Mucosa of rectum (tissue), 2 donors: Measurements from ENCODE around the gene RNF215.

Source experiments
- H3K27ac ChIP-seq, 2 donors: one replicate each; pipeline ENCODE4 v1.7.0; 2013; ENCODE audit warnings: inconsistent platforms in 2 of 2, low read depth in 2 of 2, low read length in 2 of 2
- H3K27me3 ChIP-seq, 2 donors: one replicate each; pipeline ENCODE4 v1.7.0; 2013; ENCODE audit warnings: low read length in 2 of 2; ENCODE audit not compliant: control insufficient read depth in 2 of 2, insufficient read depth in 2 of 2
- H3K36me3 ChIP-seq, 2 donors: one replicate each; pipeline ENCODE4 v1.7.0; 2013; ENCODE audit warnings: low read length in 2 of 2; ENCODE audit not compliant: control insufficient read depth in 2 of 2, insufficient read depth in 2 of 2
- H3K4me1 ChIP-seq, 2 donors: one replicate each; pipeline ENCODE4 v1.7.0; 2013; ENCODE audit warnings: low read length in 2 of 2, mild to moderate bottlenecking in 1 of 2; ENCODE audit not compliant: control insufficient read depth in 2 of 2, insufficient read depth in 2 of 2
- H3K4me3 ChIP-seq, 2 donors: one replicate each; pipeline ENCODE4 v1.7.0; 2013; ENCODE audit warnings: low read length in 2 of 2
- H3K9ac ChIP-seq, 2 donors: one replicate each; pipeline ENCODE4 v1.7.0; 2013; ENCODE audit warnings: low read length in 2 of 2, low read depth in 1 of 2, mild to moderate bottlenecking in 1 of 2
- H3K9me3 ChIP-seq, 2 donors: one replicate each; pipeline ENCODE4 v1.7.0; 2013; ENCODE audit warnings: low read length in 2 of 2; ENCODE audit not compliant: control insufficient read depth in 2 of 2
- donor health status: healthy.
- donor health status: Normal muscosa, but diverticular disease.

The RNF215 gene

DNA sequence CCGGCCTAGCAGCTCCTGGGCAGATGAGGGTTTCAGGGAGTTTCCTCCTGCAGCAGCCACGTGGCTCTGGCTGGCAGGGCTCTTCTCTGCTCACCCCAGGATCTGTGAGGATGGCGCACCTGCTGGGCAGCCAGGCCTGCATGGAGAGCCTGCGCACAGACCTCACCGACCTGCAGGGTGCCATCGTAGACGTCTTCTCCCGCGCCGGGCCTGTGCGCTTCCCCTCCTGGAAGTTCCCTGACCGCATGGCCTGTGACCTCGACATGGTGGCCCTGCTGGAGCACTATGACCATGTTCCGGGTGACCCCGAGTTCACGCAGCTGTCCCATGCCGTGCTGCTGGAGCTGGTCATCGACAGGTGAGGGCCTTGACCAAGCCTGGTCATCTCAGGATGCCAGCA lies 21.3 kb downstream of the RNF215 start:
- no peak overlapping the region for H3K4me3 ChIP-seq
- no peaks in the 10 kb centered on the region for H3K27me3 ChIP-seq
- H3K9me3 ChIP-seq = no peaks in the 10 kb centered on the region
- H3K27ac ChIP-seq = no peak overlapping the region
- H3K9ac ChIP-seq = no peak overlapping the region
- H3K4me1 ChIP-seq = no peaks in the 10 kb centered on the region
- no peaks in the 10 kb centered on the region for H3K36me3 ChIP-seq

GRCh38 chr22:30362651-30363281 lies 24.4 kb downstream of the RNF215 start:
- Histone ChIP-seq H3K4me1 (no peaks in the 10 kb centered on the region), H3K27me3 (no peaks in the 10 kb centered on the region), H3K9ac (no peak overlapping the region), H3K9me3 (no peaks in the 10 kb centered on the region), H3K27ac (no peak overlapping the region), H3K4me3 (no peak overlapping the region), H3K36me3 (no peaks in the 10 kb centered on the region)

DNA sequence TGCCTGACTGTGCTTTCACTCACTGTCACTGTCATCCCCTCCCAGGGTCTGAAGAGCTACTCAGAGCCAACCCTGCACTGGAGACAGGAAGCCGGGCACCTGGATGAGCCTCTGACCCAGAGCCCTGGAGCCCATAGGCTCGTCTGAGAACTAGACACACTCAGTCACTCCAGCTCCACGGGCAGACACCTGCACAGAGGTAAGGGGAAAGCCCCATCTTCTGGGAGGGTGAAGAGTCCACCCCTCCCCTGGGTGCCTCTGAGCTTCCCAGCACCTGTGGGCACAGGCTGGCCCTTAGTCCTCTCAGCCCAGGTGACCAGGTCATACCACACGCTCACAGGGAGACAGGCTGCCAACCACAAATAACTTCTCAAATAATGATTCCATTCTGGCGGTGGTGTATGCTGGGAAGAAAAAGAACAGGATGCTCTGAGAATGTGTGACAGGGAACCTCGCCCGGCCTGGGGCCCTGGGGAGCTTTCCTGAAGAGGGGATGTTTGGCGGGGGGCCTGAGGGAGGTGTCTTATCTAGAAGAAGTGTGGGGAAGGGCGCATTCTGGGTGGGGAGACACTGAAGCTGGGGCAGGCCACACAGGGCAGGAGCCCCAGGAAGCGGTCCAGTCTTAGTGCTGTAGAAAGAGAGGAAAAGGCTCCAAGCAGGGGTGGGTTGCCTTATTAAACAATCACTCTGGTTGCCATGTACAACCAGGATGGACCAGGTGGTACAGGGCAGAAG lies 25.1 kb downstream of the RNF215 start:
- H3K9me3 ChIP-seq = no peaks in the 10 kb centered on the region
- no peaks in the 10 kb centered on the region for H3K27me3 ChIP-seq
- H3K4me3 ChIP-seq = no peak overlapping the region
- no peak overlapping the region for H3K9ac ChIP-seq
- H3K4me1 ChIP-seq = peaks cover 3% of the 10 kb centered on the region in 2 donors
- H3K27ac ChIP-seq = no peak overlapping the region
- H3K36me3 ChIP-seq = no peaks in the 10 kb centered on the region

GRCh38 chr22:30358541-30358940 lies 28.7 kb downstream of the RNF215 start:
- no peak overlapping the region for H3K4me3 ChIP-seq
- peaks cover 0 to 6% of the 10 kb centered on the region in 2 donors for H3K36me3 ChIP-seq
- no peak overlapping the region for H3K27ac ChIP-seq
- no peaks in the 10 kb centered on the region for H3K9me3 ChIP-seq
- H3K27me3 ChIP-seq = no peaks in the 10 kb centered on the region
- peaks cover 13 to 16% of the 10 kb centered on the region in 2 donors for H3K4me1 ChIP-seq
- H3K9ac ChIP-seq = no peak overlapping the region

GRCh38 chr22:30357650-30358215 lies 29.5 kb downstream of the RNF215 start:
- no peaks in the 10 kb centered on the region for H3K27me3 ChIP-seq
- no peaks in the 10 kb centered on the region for H3K9me3 ChIP-seq
- peaks cover 4 to 10% of the 10 kb centered on the region in 2 donors for H3K36me3 ChIP-seq
- no peak overlapping the region for H3K9ac ChIP-seq
- no peak overlapping the region for H3K4me3 ChIP-seq
- H3K27ac ChIP-seq = no peak overlapping the region
- H3K4me1 ChIP-seq = peaks cover 13 to 16% of the 10 kb centered on the region in 2 donors

DNA sequence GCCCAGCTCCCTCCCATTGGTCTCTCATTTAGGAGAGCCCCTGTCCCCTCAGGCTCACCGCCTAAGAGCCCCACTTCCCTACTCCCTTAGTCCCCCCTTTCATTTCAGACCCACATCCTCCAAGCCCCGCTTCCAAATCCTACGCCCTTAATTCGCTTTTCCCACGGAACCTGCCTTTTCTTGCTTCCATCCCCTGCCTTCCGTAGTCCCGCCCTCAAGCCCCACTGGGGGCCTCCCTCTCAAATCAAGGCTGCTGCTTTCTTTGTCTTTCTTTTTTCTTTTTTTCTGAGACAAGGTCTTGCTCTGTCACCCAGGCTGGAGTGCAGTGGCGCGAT lies 30.0 kb downstream of the RNF215 start:
- Histone ChIP-seq H3K27me3 (no peaks in the 10 kb centered on the region), H3K4me1 (peaks cover 13 to 16% of the 10 kb centered on the region in 2 donors), H3K36me3 (peaks cover 9 to 15% of the 10 kb centered on the region in 2 donors), H3K27ac (no peak overlapping the region), H3K9ac (peak overlapping the region; percentile 60 to 97), H3K4me3 (peak overlapping the region; percentile 87 to 95), H3K9me3 (no peaks in the 10 kb centered on the region)

DNA sequence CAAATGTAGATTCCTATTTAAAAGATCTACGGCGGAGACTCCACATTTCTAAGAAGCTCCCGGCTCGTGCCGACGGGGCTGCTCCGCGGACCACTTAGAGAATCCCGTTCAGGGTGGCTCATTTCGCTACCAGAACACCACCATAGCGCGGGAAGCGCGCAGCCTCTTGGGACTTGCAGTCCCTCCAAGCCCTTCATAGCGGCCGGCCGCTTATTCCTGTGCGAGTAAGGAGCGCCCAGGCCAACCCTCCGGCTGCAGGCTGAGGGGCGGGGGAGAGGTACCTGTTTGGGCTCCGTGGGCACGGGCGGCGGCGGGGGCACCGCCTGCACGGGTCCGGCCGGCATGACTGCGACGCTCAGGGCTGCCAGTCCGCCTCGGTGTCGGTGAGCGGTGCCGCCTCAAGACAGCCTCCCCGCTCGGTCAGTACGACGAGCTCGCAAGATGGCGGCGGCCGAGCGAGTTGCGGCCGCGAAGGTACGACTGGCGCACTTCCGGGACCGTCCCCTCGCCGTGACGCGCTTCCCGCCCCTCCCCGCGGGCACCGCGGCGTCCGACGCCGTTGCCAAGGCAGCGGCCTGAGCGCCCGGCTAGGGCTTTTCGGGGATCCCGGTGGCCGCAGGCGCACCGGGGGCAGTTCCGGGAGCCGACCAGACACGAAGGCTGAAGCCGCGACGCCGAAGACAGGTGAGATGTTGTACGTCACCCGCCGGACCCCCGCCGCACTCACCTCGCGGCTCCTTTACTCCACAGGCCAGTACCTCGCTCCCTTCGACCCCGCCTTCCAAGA lies 30.6 kb downstream of the RNF215 start, which contains the start of the genes CCDC157 and SF3A1:
Gene CCDC157 (plus strand): TSS at position 559 of the 787 bp plus-strand sequence. CDS start 8,994 bp downstream, outside the sequence.
Gene SF3A1 (minus strand): TSS at position 446 of the 787 bp plus-strand sequence. CDS start 102 bp downstream, at position 344.
- peak within 1 kb of the TSS; percentile 99 for H3K27ac ChIP-seq
- peaks cover 15 to 21% of the 10 kb centered on the region in 2 donors for H3K36me3 ChIP-seq
- H3K9me3 ChIP-seq = no peaks in the 10 kb centered on the region
- peaks cover 13 to 16% of the 10 kb centered on the region in 2 donors for H3K4me1 ChIP-seq
- H3K4me3 ChIP-seq = peak within 1 kb of the TSS; percentile 87 to 95
- H3K9ac ChIP-seq = peak within 1 kb of the TSS; percentile 91 to 97
- no peaks in the 10 kb centered on the region for H3K27me3 ChIP-seq

DNA sequence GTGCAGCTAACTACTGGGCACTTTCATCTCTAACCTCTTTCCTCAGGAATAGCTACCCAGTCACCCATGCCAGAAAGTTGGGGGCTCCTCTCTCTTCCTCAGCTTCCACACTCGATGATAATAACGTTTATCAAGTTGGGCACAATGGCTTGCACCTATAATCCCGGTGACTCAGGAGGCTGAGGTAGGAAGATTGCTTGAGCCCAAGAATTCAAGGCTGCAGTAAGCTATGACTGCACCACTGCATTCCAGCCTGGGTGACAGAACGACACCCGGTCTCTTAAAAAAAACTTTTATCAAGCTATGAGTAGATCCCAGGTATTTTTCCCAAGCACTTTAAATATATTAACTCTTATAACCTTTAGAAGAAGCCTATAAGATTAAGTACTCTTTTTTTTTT lies 32.6 kb downstream of the RNF215 start:
- no peak overlapping the region for H3K27ac ChIP-seq
- H3K36me3 ChIP-seq = peaks cover 23 to 39% of the 10 kb centered on the region in 2 donors
- no peaks in the 10 kb centered on the region for H3K27me3 ChIP-seq
- peaks cover 13 to 16% of the 10 kb centered on the region in 2 donors for H3K4me1 ChIP-seq
- no peak overlapping the region for H3K4me3 ChIP-seq
- no peak overlapping the region for H3K9ac ChIP-seq
- no peaks in the 10 kb centered on the region for H3K9me3 ChIP-seq

DNA sequence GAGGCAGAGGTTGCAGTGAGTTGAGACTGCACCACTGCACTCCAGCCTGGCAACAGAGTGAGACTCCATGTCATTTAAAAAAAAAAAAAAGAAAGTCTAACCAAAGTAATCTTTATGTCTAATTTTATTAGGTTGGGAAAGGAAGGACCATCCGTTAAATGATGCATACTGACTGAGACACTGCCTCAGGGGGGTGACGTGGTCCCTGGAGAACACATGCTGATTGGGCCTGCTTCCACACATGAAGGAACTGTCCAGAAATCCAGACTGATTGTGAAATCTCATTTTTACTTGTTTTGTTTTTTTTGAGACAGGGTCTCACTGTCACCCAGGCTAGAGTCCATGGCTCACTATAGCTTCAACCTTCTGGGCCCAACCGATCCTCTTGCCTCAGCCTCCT lies 36.0 kb downstream of the RNF215 start:
- Histone ChIP-seq H3K9ac (no peak overlapping the region), H3K27ac (no peak overlapping the region), H3K4me3 (no peak overlapping the region), H3K4me1 (peaks cover 9 to 12% of the 10 kb centered on the region in 2 donors), H3K27me3 (no peaks in the 10 kb centered on the region), H3K36me3 (peaks cover 37 to 68% of the 10 kb centered on the region in 2 donors), H3K9me3 (no peaks in the 10 kb centered on the region)
